HEK293 (cell line): ENCODE results near the gene RPS25.

Experiments used
- CTCF ChIA-PET: fragments of 350-600 bp; formaldehyde crosslinking; extraction: SDS; loops from one replicate; lab custom pipeline; 2021; ENCODE audit warnings: antibody characterized with exemption; lab: Yijun Ruan, JAX
- POLR2A ChIA-PET: fragments of 300-600 bp; formaldehyde crosslinking; extraction: SDS; loops from one replicate; lab custom pipeline; 2020; ENCODE audit warnings: antibody characterized with exemption, inconsistent platforms; lab: Yijun Ruan, JAX
- H3K27ac ChIP-seq: fragments of 200-500 bp; sonication (Bioruptor generic); 2 replicates; pipeline ENCODE4 v1.5.1; 2014; ENCODE audit warnings: low read depth, low read length, control low read depth, inconsistent platforms; ENCODE audit errors: extremely low read depth
- H3K36me3 ChIP-seq, 2 experiments: fragments of 200-500 bp in 1 of 2; sonication (Bioruptor generic) in 1 of 2; 1 replicate in 1 of 2; 2 replicates in 1 of 2; pipeline ENCODE4 v1.5.1; 2014 to 2017; ENCODE audit warnings: inconsistent platforms in 2 of 2, low read length in 2 of 2; ENCODE audit not compliant: control insufficient read depth in 2 of 2, insufficient read depth in 1 of 2
- H3K4me1 ChIP-seq: fragments of 200-500 bp; sonication (Bioruptor generic); 2 replicates; pipeline ENCODE4 v1.5.1; 2014; ENCODE audit warnings: mild to moderate bottlenecking, low read length, inconsistent platforms; ENCODE audit not compliant: control insufficient read depth, insufficient read depth
- H3K4me3 ChIP-seq: 2 replicates; pipeline ENCODE4 v1.5.1; 2011; ENCODE audit warnings: low read depth, mild to moderate bottlenecking, control low read depth, low read length, moderate library complexity
- H3K9me3 ChIP-seq: fragments of 200-500 bp; sonication (Bioruptor generic); 2 replicates; pipeline ENCODE4 v1.5.1; 2014; ENCODE audit warnings: low read depth, low read length, inconsistent platforms; ENCODE audit not compliant: control insufficient read depth, insufficient read depth
- CTCF ChIP-seq: fragments of 450-650 bp; formaldehyde crosslinking; IDR thresholded peaks from 2 replicates; pipeline ENCODE4 v1.5.1; 2016; ENCODE audit warnings: missing biosample characterization, missing genetic modification characterization
- GLIS2 ChIP-seq: fragments of 450-650 bp; formaldehyde crosslinking; IDR thresholded peaks from 2 replicates; pipeline ENCODE4 v1.5.1; 2016; ENCODE audit warnings: missing biosample characterization, missing genetic modification characterization
- INSM2 ChIP-seq: fragments of 450-650 bp; formaldehyde crosslinking; IDR thresholded peaks from 2 replicates; pipeline ENCODE4 v1.5.1; 2016; ENCODE audit warnings: missing biosample characterization, missing genetic modification characterization
- MYNN ChIP-seq: fragments of 450-650 bp; formaldehyde crosslinking; IDR thresholded peaks from 2 replicates; pipeline ENCODE4 v1.5.1; 2016; ENCODE audit warnings: missing biosample characterization, missing genetic modification characterization, borderline replicate concordance
- PRDM4 ChIP-seq: fragments of 450-650 bp; formaldehyde crosslinking; IDR thresholded peaks from 2 replicates; pipeline ENCODE4 v1.5.1; 2017; ENCODE audit warnings: missing biosample characterization, missing genetic modification characterization
- SCRT2 ChIP-seq: fragments of 450-650 bp; formaldehyde crosslinking; IDR thresholded peaks from 2 replicates; pipeline ENCODE4 v1.5.1; 2016; ENCODE audit warnings: missing biosample characterization, missing genetic modification characterization
- ZBTB1 ChIP-seq: fragments of 450-650 bp; formaldehyde crosslinking; IDR thresholded peaks from 2 replicates; pipeline ENCODE4 v1.5.1; 2016; ENCODE audit warnings: missing biosample characterization, missing genetic modification characterization
- ZFP69B ChIP-seq: fragments of 450-650 bp; formaldehyde crosslinking; IDR thresholded peaks from 2 replicates; pipeline ENCODE4 v1.5.1; 2016; ENCODE audit warnings: missing biosample characterization, missing genetic modification characterization
- ZNF140 ChIP-seq: fragments of 450-650 bp; formaldehyde crosslinking; IDR thresholded peaks from 2 replicates; pipeline ENCODE4 v1.5.1; 2016; ENCODE audit warnings: missing biosample characterization, missing genetic modification characterization
- ZNF157 ChIP-seq: fragments of 450-650 bp; formaldehyde crosslinking; IDR thresholded peaks from 2 replicates; pipeline ENCODE4 v1.5.1; 2016; ENCODE audit warnings: missing biosample characterization, missing genetic modification characterization
- ZNF214 ChIP-seq: fragments of 450-650 bp; formaldehyde crosslinking; IDR thresholded peaks from 2 replicates; pipeline ENCODE4 v1.5.1; 2017; ENCODE audit warnings: missing biosample characterization, mild to moderate bottlenecking, missing genetic modification characterization, borderline replicate concordance
- ZNF23 ChIP-seq: fragments of 450-650 bp; formaldehyde crosslinking; IDR thresholded peaks from 2 replicates; pipeline ENCODE4 v1.5.1; 2016; ENCODE audit warnings: missing biosample characterization, missing genetic modification characterization, borderline replicate concordance
- ZNF248 ChIP-seq: fragments of 450-650 bp; formaldehyde crosslinking; IDR thresholded peaks from 2 replicates; pipeline ENCODE4 v1.5.1; 2017; ENCODE audit warnings: missing biosample characterization, missing genetic modification characterization
- ZNF266 ChIP-seq: fragments of 450-650 bp; formaldehyde crosslinking; IDR thresholded peaks from 2 replicates; pipeline ENCODE4 v1.5.1; 2016; ENCODE audit warnings: missing biosample characterization, missing genetic modification characterization, low read depth
- ZNF324 ChIP-seq: fragments of 450-650 bp; formaldehyde crosslinking; IDR thresholded peaks from 2 replicates; pipeline ENCODE4 v1.5.1; 2016; ENCODE audit warnings: missing biosample characterization, missing genetic modification characterization
- ZNF362 ChIP-seq: fragments of 450-650 bp; formaldehyde crosslinking; IDR thresholded peaks from 2 replicates; pipeline ENCODE4 v1.5.1; 2016; ENCODE audit warnings: missing biosample characterization, missing genetic modification characterization
- ZNF37A ChIP-seq: fragments of 450-650 bp; IDR thresholded peaks from 2 replicates; pipeline ENCODE4 v1.5.1; 2018; ENCODE audit warnings: missing biosample characterization, missing genetic modification characterization
- ZNF449 ChIP-seq: fragments of 450-650 bp; formaldehyde crosslinking; IDR thresholded peaks from 2 replicates; pipeline ENCODE4 v1.5.1; 2017; ENCODE audit warnings: missing biosample characterization, mild to moderate bottlenecking, missing genetic modification characterization, moderate library complexity
- ZNF555 ChIP-seq: fragments of 450-650 bp; formaldehyde crosslinking; conservative IDR thresholded peaks from 2 replicates; pipeline ENCODE4 v1.5.1; 2017; ENCODE audit warnings: missing biosample characterization, mild to moderate bottlenecking, missing genetic modification characterization, inconsistent platforms
- ZNF596 ChIP-seq: fragments of 450-650 bp; IDR thresholded peaks from 2 replicates; pipeline ENCODE4 v1.5.0; 2018; ENCODE audit warnings: missing biosample characterization, mild to moderate bottlenecking, missing genetic modification characterization, moderate library complexity
- ZNF610 ChIP-seq: fragments of 450-650 bp; formaldehyde crosslinking; IDR thresholded peaks from 2 replicates; pipeline ENCODE4 v1.5.1; 2016; ENCODE audit warnings: missing biosample characterization, missing genetic modification characterization, borderline replicate concordance
- ZNF626 ChIP-seq: fragments of 450-650 bp; sonication (Bioruptor Pico); formaldehyde crosslinking; IDR thresholded peaks from 2 replicates; pipeline ENCODE4 v1.5.1; 2018; ENCODE audit warnings: missing biosample characterization, missing genetic modification characterization, inconsistent platforms
- ZNF677 ChIP-seq: fragments of 450-650 bp; IDR thresholded peaks from 2 replicates; pipeline ENCODE4 v1.5.0; 2018; ENCODE audit warnings: missing biosample characterization, mild to moderate bottlenecking, missing genetic modification characterization, moderate library complexity
- ZNF692 ChIP-seq: fragments of 450-650 bp; formaldehyde crosslinking; IDR thresholded peaks from 2 replicates; pipeline ENCODE4 v1.5.1; 2016; ENCODE audit warnings: missing biosample characterization, missing genetic modification characterization
- ZXDB ChIP-seq: fragments of 450-650 bp; formaldehyde crosslinking; IDR thresholded peaks from 2 replicates; pipeline ENCODE4 v1.5.1; 2016; ENCODE audit warnings: missing biosample characterization, missing genetic modification characterization

The RPS25 gene

GRCh38 chr11:118980191-118980881 is 37.8 kb downstream of the RPS25 start:
- no peak overlapping the region for H3K4me3 ChIP-seq
- H3K27ac ChIP-seq, result no peak overlapping the region
- no peaks in the 10 kb centered on the region for H3K4me1 ChIP-seq
- H3K9me3 ChIP-seq, result no peaks in the 10 kb centered on the region
- no peaks in the 10 kb centered on the region for H3K36me3 ChIP-seq
- no peak for TF ChIP-seq ZNF324 (tag by site-specific recombination)
- no peak for TF ChIP-seq ZNF610 (tag by site-specific recombination)
- TF ChIP-seq ZBTB1 (tag by site-specific recombination), result no peak
- TF ChIP-seq ZNF449 (tag by site-specific recombination), result no peak
- no peak for TF ChIP-seq ZNF214 (tag by site-specific recombination)
- no peak for TF ChIP-seq SCRT2 (tag by site-specific recombination)
- no peak for TF ChIP-seq ZNF266 (tag by site-specific recombination)
- no peak for TF ChIP-seq ZNF140 (tag by site-specific recombination)
- no peak for TF ChIP-seq GLIS2 (tag by site-specific recombination)
- TF ChIP-seq MYNN (tag by site-specific recombination), result no peak
- ChIA-PET POLR2A (no interaction called here), CTCF (interaction anchor here (0.7 kb wide), 1 partner anchor 361 kb away, joined by 3 read pairs; no protein-coding TSS in a partner anchor)

- no peak overlapping the region for H3K4me3 ChIP-seq
- ChIA-PET POLR2A (no interaction called here), CTCF (no interaction called here)
- H3K4me1 ChIP-seq, result no peaks in the 10 kb centered on the region
- H3K9me3 ChIP-seq, result no peaks in the 10 kb centered on the region
- H3K27ac ChIP-seq, result no peak overlapping the region
- H3K36me3 ChIP-seq, result no peaks in the 10 kb centered on the region
- TF ChIP-seq ZNF555 (no peak), ZNF37A (tag by site-specific recombination) (no peak), ZNF677 (tag by site-specific recombination) (no peak), PRDM4 (peak; percentile 52), ZXDB (tag by site-specific recombination) (no peak), ZNF248 (no peak), ZNF23 (tag by site-specific recombination) (no peak), INSM2 (tag by site-specific recombination) (no peak), ZNF157 (tag by site-specific recombination) (no peak), CTCF (tag by site-specific recombination) (0 out of 2 replicates have a peak, but pooled peaks have one; percentile 13), ZNF596 (tag by site-specific recombination) (no peak), ZFP69B (no peak), ZNF626 (tag by site-specific recombination) (no peak), ZNF692 (tag by site-specific recombination) (peak; percentile 25; the same call in 1 of the 2 replicates), ZNF362 (tag by site-specific recombination) (no peak)
Measured at GRCh38 chr11:118979434-118979833, 38.7 kb downstream of the RPS25 start.
